Activated CD4-positive, alpha-beta T cell treated with anti-CD3 and anti-CD28 coated beads, Interleukin-2, amount 50 U/mL, for 4 hours (primary cell): Measurements from ENCODE around the gene ACTR8.
"Not testable (repeated sequence)": the region's sequence is repeated elsewhere in the genome, so short reads cannot be mapped to it uniquely, and the experiment has no call there.

ENCODE experiments used
- DNase-seq, 2 experiments: peaks; one replicate each; pipeline ENCODE4 v3.0.0-alpha.2; 2020

The ACTR8 gene, protein sequence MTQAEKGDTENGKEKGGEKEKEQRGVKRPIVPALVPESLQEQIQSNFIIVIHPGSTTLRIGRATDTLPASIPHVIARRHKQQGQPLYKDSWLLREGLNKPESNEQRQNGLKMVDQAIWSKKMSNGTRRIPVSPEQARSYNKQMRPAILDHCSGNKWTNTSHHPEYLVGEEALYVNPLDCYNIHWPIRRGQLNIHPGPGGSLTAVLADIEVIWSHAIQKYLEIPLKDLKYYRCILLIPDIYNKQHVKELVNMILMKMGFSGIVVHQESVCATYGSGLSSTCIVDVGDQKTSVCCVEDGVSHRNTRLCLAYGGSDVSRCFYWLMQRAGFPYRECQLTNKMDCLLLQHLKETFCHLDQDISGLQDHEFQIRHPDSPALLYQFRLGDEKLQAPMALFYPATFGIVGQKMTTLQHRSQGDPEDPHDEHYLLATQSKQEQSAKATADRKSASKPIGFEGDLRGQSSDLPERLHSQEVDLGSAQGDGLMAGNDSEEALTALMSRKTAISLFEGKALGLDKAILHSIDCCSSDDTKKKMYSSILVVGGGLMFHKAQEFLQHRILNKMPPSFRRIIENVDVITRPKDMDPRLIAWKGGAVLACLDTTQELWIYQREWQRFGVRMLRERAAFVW

GRCh38 chr3:53881691-53882593 lies at the start of gene ACTR8:
ACTR8 (minus strand) TSS chr3:53882152; CDS start chr3:53882101, 51 bp downstream.
- peak; percentile 82 to 85 for DNase-seq

GRCh38 chr3:53927208-53927872 lies 45.4 kb upstream of the ACTR8 start:
- not testable (repeated sequence) for DNase-seq

DNA sequence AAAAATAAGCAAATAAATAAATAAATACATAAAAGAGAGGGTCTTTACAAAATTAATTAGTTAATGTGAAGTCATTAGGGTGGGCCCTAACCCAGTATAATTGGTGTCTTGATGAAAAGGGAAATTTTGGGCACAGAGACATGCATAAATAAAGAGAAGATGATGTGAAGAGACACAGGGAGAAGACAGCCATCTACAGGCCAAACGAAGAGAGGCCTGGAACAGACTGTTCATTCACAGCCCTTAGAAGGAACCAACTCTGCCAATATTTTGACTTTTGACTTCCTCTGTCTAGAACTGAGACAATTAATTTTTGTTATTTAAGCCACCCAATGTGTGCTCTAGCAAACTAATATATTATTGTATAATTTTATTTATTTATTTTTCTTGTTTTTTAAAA lies 39.3 kb upstream of the ACTR8 start:
- no peak for DNase-seq

- DNase-seq: no peak
Observed at GRCh38 chr3:53919741-53920140, 37.8 kb upstream of the ACTR8 start.

DNA sequence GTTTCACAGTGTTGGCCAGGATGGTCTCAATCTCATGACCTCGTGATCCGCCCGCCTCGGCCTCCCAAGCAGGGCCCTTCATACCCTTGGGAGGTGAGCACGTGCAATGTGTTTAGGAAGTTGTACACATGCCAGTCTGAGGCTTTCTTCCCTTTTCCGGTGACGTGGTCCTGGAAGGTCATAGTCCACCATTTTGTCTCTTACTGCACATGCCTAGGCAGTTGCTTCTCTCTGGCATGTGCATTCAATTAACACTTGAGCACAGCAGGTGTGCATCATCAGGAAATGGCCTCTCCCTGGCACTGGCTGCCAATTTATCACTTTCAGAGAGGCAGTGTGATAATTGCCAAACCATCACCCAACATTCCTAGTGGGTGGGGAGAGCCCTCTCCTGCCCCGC lies 31.4 kb upstream of the ACTR8 start:
- DNase-seq: no peak

GRCh38 chr3:53902711-53903110 lies 20.8 kb upstream of the ACTR8 start:
- no peak for DNase-seq

GRCh38 chr3:53902067-53902466 lies 20.1 kb upstream of the ACTR8 start:
- DNase-seq: no peak

DNA sequence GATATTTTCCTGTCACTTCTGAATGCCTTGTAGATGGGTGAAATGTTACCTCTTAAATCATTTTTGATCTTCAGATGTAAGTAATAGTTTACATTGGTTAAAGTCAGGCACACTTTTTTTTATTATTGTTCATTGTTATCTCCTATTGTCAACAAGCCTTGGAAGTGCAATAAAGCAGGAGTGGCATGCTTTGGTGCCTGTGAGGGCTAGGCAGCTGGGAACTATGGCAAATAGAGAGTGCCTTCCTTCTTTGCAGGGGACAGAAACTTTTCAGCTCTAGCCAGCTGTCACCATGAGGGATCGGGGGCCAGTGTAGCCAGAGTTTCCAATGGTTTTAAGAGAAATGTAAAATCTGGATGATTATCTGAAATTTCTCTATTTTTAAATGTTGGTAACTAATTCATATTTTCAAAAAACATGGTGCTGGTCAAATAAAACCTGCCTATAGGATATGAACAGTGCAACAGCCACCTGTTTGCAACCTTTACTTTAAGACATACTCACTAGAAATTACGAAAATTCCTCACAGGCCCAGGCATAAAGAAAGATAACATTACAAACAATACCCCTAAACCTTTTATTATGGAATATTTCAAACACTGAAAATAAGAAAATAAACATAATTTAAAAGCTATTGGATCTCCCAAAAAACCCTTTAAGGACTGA lies 18.8 kb upstream of the ACTR8 start:
- DNase-seq: no peak

DNA sequence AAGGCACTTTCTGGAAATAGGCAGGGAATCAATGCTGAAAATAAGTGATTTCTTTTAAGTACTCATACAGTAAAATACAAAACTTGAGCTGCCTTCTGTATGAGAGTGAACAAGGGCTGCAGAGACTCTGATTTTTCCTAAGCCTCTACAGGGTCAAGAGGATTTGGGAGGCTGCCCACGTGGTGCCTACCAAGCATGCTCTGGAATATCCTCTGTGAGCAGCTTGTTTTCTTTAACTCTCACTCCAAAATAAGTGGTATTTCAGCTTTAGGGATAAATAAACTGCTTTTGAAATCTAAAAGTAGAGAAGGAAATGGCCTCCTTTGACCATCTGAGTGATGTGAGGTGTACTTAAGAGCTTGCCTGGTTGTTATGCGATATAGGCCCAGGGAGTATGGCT lies 17.8 kb upstream of the ACTR8 start:
- no peak for DNase-seq

DNA sequence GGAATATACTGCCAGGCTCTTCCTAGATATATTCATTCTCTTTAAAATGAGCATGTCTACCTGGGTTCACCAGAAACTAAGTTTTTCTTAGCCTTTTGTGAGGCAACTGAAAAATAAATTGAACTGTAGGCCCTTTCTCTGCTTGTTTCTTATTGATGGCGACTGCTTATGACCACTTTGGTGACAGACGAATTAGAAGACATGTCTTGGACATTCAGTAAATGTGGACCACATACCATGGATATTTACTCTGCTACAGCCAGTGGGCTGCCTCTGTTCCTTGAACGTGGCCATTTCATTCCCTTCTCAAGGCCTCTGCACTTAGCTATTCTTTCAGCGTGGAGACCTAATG lies 10.3 kb upstream of the ACTR8 start:
- DNase-seq: no peak

DNA sequence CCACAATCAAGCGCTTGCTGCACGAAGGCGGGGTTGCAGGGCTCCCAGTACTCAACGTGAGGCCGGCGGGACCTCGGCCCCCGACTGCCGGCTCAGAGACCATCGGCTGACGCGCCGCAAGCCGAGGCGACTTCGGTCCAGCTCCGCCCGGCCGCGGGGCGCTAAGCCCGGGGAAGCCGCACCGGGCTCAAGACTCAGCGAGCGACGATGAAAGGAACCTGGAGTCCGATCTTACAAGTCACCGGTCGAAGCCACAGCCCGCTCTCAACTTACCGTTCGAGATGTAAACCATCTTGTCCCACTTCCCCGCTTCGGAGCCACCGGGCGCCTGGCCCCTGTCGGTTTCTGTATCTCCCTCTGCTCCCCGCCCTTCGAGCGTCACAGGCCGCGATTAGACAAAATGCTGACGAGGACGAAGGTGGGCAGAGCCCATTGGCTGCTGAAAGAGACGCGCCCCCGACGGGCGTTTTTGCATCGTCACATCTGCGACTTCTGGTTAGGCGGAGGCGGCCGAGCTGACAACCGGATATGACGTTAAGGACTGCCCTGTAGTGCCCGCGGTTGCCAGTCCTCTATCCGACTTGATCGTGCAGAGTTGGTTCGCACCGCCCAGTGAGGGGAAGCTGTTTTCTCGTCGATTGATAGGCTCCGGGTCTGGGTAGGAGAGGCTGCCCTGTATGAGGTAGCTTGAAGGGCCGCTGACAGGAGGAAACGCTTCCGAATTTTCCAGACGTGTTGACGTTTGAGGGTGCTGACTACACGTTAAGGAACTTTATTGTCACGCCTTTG lies 9.7 kb upstream of the ACTR8 start, which contains the start of gene SELENOK:
Gene SELENOK (minus strand): TSS at position 363 of the 789 bp plus-strand sequence.
- peak; percentile 95 for DNase-seq

- DNase-seq: peak; percentile 43 to 48
Observed at GRCh38 chr3:53890726-53891475, 8.9 kb upstream of the ACTR8 start.

GRCh38 chr3:53888232-53888631 lies 6.3 kb upstream of the ACTR8 start:
- no peak for DNase-seq

DNA sequence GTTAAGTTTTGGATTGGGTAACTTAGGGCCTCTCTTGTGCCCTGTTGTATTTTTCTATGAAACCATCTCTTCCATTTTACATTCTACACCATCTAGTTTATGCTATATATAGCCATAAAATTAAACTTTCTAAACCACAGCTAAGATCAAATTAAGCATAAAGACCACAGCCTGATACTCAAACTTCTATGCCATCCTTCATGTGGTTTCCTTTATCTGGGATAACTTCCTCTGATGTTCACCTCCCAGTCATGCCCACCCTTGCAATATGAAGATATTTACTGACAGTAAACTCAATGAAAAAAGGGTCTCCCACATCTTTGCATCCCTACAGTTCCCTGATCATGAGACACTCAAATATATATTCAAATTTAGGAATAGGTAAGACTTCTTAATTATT lies 5.5 kb upstream of the ACTR8 start:
- no peak for DNase-seq

- no peak for DNase-seq
Observed at GRCh38 chr3:53885239-53885638, 3.3 kb upstream of the ACTR8 start.

DNA sequence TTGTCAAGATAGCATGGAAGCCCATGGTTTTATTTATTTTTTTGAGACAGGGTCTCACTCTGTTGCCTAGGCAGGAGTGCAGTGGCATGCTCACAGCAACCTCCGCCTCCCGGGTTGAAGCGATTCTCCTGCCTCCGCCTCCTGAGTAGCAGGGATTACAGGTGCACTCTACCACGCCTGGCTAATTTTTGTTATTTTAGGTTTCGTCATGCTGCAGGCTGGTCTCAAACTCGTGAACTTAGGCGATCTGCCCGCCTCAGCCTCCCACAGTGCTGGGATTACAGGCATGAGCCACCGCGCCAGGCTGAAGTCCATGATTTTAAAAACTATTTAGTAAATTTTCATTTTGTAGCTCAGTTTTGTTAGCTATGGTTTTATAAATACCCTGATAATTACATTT lies 2.7 kb upstream of the ACTR8 start:
- DNase-seq: no peak

DNA sequence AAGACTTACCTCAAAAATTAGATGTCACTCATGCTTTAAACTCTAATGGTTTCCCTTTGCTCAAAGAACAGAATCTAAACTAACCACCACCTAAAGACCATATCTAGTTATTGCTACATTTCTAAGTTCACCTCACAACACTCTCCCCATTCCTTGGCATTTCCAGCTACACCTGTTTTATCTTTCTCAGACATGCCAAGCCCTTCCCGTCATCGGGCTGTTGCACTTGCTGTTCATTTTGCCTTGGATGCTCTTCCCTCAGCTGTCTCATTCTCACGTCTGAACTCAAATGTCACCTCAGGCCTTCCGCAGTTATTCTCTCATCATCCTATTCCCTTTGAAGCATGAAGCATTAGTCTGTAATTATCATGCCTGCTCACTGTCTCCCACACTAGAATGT lies 1.1 kb upstream of the ACTR8 start:
- no peak for DNase-seq

DNA sequence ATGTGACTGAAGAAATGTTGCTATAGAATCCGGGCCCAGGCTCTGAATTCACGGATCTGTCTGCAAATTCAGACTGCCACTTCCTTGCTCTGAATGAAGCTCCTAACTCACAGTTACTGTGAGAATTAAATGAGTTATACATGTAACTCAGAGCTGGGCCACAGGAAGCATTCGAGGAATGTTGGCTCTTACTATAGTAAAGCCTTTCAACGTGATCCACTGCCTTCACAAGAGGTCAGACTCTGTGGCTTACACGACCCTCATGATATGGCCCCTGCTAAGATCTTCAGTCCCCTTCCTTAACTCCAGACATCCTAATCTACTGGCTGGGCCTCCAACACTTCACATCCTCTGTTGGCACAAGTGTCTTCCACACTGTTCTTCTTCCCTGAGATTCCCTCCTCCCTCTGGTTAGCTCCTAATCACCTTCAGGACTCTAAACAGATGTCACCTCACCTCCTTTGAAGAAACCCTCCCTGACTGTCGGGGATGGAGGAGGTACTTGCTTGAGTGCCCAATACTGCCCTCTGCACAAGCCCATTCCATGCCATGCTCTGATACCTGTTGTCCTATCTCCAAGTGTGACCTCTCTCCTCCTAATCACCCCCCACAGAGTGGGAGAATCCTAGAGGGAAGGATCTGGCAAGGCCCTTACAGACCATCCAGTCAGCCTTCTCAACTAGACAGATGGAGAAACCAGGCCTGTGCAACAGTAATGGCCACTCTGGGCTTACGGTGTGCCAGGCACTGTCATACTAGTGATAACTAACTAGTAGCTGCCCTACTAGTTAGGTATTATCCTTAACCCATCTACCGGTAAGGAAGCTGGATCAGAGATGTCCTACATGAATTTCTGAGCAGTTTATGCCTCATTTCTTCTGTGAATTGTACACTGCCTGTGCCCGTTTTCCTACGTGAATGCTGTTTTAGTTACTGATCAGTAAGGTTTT lies 1.3 kb downstream of the ACTR8 start:
- no peak for DNase-seq

GRCh38 chr3:53865732-53866499 lies 16.0 kb downstream of the ACTR8 start:
- DNase-seq: no peak
